ENCODE results near the gene PPHLN1. TPM values are rescaled to one million over a fixed set of nuclear protein-coding genes. Genes with fewer than 3 reads are reported as not detected.

PPHLN1 gene
- total RNA-seq, 1 donor from 2014 or later: 50.8 TPM

GRCh38 chr12:42468921-42469320 lies 143.0 kb downstream of the PPHLN1 start:
- DNase-seq (ENCODE audit: low spot score): no peak
- intact Hi-C loops (cut with DNase I): no loop called here

GRCh38 chr12:42469355-42470175 lies 143.6 kb downstream of the PPHLN1 start:
- ATAC-seq: peak; percentile 38

More at GRCh38 chr12:42468921-42469320, 143.0 kb downstream of the PPHLN1 start:
- peak; percentile 21 for ATAC-seq

DNA sequence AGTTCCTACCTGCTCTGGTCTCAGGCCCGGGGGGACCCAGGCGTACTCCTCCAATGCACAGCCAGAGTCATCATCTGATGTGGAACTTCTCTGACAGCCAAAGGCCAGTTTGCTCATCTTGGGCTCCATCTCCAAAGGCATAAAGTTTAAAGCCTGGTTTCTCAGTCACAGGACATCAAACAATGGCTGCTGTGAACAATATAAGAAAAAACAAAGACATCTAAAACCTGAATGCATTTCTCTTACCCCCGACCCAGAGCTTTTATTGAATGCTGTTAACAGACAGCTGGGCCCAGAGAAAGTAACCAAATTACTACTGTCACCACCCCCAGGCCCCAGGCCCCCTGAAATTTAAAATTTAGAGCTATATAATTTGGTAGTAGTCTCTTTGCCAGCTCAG lies 146.4 kb downstream of the PPHLN1 start:
- no peak for ATAC-seq
- intact Hi-C loops (cut with DNase I): no loop called here
- DNase-seq (ENCODE audit: low spot score): no peak

More at GRCh38 chr12:42469355-42470175, 143.6 kb downstream of the PPHLN1 start:
- intact Hi-C loops (cut with DNase I): no loop called here
- no peak for DNase-seq (ENCODE audit: low spot score)

DNA sequence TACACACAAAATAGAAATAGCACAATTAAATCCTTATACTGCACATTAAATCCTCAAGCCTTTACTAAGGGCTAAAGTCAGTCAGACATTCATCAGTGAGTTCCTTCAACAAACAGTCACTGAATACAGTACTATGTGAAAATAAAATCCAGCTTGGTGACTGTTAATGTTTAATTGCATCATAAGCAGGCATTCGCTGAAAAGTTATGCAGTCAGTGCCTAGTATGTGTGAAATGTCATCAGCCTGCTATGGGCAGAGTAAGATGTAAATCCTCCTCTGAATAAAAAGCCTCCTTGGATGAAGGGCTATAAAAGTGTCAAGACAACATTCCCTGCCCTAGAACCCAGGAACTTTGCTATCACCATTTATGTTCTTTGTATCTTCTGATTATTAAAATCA lies 147.2 kb downstream of the PPHLN1 start:
- intact Hi-C loops (cut with DNase I): no loop called here
- no peak for ATAC-seq

GRCh38 chr12:42473561-42473960 lies 147.6 kb downstream of the PPHLN1 start:
- DNase-seq (ENCODE audit: low spot score) (no peak), ATAC-seq (no peak)
- intact Hi-C loops (cut with DNase I): no loop called here

More for the DNA sequence above, 147.2 kb downstream of the PPHLN1 start:
- DNase-seq (ENCODE audit: low spot score): no peak

GRCh38 chr12:42474391-42474790 lies 148.4 kb downstream of the PPHLN1 start:
- ATAC-seq: no peak
- intact Hi-C loops (cut with DNase I): no loop called here
- no peak for DNase-seq (ENCODE audit: low spot score)

GRCh38 chr12:42475106-42475505 lies 149.1 kb downstream of the PPHLN1 start:
- DNase-seq (ENCODE audit: low spot score): no peak
- intact Hi-C loops (cut with DNase I): no loop called here
- no peak for ATAC-seq

DNA sequence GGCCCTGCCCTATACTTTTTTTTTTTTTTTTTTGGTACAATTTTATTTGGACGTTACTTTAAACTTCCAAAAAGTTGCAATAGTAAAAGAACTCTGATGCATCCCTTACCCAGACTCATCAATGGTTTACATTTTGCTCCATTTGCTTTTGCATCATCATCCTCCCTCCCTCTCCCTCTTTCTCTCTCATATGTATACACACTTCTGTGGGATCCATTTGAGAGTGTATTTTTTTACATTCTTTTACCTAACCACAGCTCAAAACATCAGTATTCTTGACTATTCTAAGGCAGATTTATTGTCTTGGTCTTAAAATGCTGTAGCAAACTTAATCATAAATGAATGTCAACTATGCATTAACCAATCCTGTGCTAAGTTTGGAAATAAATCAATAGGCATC lies 152.0 kb downstream of the PPHLN1 start:
- DNase-seq (ENCODE audit: low spot score): no peak
- intact Hi-C loops (cut with DNase I): no loop called here
- ATAC-seq: no peak

GRCh38 chr12:42481368-42481767 lies 155.4 kb downstream of the PPHLN1 start:
- DNase-seq (ENCODE audit: low spot score) (no peak), ATAC-seq (no peak)
- intact Hi-C loops (cut with DNase I): loop anchor here (10.0 kb wide), 1 partner anchor 83 kb away; no protein-coding TSS in a partner anchor

GRCh38 chr12:42482041-42482747 lies 156.2 kb downstream of the PPHLN1 start:
- peak; percentile 20 for ATAC-seq
- intact Hi-C loops (cut with DNase I): loop anchor here (10.0 kb wide), 1 partner anchor 83 kb away; no protein-coding TSS in a partner anchor
- DNase-seq (ENCODE audit: low spot score): peak; percentile 66

GRCh38 chr12:42482748-42483520 lies 157.0 kb downstream of the PPHLN1 start:
- intact Hi-C loops (cut with DNase I): loop anchor here (10.0 kb wide), 1 partner anchor 82 kb away; no protein-coding TSS in a partner anchor
- peak; percentile 90 for ATAC-seq
- peak; percentile 86 for DNase-seq (ENCODE audit: low spot score)

- peak; percentile 35 for ATAC-seq
- intact Hi-C loops (cut with DNase I): loop anchor here (10.0 kb wide), 1 partner anchor 81 kb away; no protein-coding TSS in a partner anchor
- DNase-seq (ENCODE audit: low spot score): peak; percentile 71
Measured at GRCh38 chr12:42483521-42483790, 157.5 kb downstream of the PPHLN1 start.

GRCh38 chr12:42484996-42485395 lies 159.0 kb downstream of the PPHLN1 start:
- DNase-seq (ENCODE audit: low spot score) (no peak), ATAC-seq (no peak)
- intact Hi-C loops (cut with DNase I): loop anchor here (10.0 kb wide), 1 partner anchor 80 kb away; no protein-coding TSS in a partner anchor

DNA sequence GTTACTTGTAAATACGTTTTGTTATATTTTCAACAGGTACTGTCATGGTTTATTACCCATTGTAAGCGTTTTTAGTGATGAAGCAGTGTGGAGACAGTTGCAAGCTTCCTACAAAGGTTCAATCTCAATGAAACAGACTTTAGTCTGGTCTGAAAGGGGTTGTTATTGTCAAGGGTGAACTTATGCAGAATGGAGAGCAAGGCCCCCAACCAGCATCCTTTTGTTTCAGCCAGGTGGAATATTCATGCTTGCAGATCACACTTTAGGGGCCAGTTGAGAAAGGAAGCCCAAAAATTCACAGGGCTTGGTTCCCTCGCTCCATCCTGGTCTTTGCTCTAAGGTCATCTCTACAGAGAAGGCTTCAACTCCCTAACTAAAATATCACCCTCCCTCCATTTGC lies 159.9 kb downstream of the PPHLN1 start:
- ATAC-seq (no peak), DNase-seq (ENCODE audit: low spot score) (no peak)
- intact Hi-C loops (cut with DNase I): loop anchor here (10.0 kb wide), 1 partner anchor 79 kb away; no protein-coding TSS in a partner anchor

DNA sequence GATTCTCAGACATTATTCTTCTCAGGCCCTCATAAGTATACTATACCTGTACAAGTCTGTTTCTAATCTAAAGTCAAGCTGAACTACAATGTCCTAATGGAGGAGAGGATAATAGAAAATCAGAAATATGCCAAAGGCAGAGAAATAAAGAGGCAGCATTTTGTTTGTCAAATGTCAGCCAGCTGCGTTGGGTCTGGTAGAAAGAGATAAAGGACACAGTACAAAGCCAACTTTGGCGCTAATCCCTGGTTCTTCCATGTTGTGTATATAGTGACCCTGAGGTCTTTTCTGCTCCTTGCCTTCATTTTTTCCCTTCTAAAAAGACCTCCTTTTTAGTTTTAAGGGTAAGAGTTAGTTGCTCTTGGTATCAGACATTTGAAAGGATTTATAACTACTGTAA lies 160.4 kb downstream of the PPHLN1 start:
- no peak for DNase-seq (ENCODE audit: low spot score)
- no peak for ATAC-seq
- intact Hi-C loops (cut with DNase I): loop anchor here (10.0 kb wide), 1 partner anchor 78 kb away; no protein-coding TSS in a partner anchor

DNA sequence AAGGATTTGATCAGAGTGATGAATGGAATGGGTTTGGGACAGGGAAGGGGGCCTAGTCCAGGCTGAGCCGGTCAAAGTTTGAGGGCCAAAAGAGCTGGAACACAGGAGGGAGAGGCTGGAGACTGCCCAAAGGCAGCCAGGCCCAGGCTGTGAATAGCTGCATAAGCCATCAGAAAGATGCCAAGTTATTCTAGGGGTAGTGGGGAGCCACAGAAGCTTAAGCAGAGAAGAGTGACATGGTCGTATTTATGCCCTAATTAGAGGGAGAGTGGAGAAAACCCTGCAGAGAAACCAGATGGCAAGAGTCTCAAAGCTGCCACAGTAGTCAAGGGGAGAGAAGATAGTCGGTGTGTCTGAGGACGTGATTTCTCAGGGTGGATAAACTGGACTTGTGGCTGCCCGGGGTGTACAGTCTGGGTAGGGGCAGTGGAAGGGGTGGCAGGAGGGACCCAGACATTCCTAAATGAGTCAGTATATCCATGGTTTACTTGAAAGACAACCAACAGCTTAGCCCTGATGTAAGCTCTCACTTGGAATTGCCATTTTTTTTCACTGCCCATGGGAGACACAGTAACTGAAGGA lies 164.4 kb downstream of the PPHLN1 start:
- peak; percentile 23 for ATAC-seq
- intact Hi-C loops (cut with DNase I): no loop called here
- no peak for DNase-seq (ENCODE audit: low spot score)
